SK-N-SH (cell line): ENCODE results near the gene HRH2. TPM values are rescaled to one million over a fixed set of nuclear protein-coding genes. Genes with fewer than 3 reads are reported as not detected.

ENCODE experiments used
- CTCF ChIA-PET: fragments of 300-600, 350-600 bp; formaldehyde crosslinking; extraction: SDS; loops from one replicate; lab custom pipeline; 2021; lab: Yijun Ruan, JAX
- POLR2A ChIA-PET: fragments of 350-600 bp; sonication (Branson Sonifier 250); formaldehyde crosslinking; extraction: SDS; loops from one replicate; lab custom pipeline; 2020; ENCODE audit warnings: antibody characterized with exemption, inconsistent platforms; lab: Yijun Ruan, JAX
- DNase-seq: peaks from one replicate; pipeline ENCODE4 v3.0.0; 2012
- H2AFZ ChIP-seq: fragments of 200-600 bp; sonication (generic); 2 replicates; pipeline ENCODE4 v1.8.1; 2016; ENCODE audit warnings: antibody characterized with exemption, mild to moderate bottlenecking, low read depth
- H3F3A ChIP-seq: fragments of 200-600 bp; sonication (generic); replicated peaks from 2 replicates; pipeline ENCODE3; 2016; ENCODE audit warnings: antibody characterized with exemption, mild to moderate bottlenecking; ENCODE audit not compliant: insufficient read depth
- H3K27ac ChIP-seq, 2 experiments: fragments of 200-500 bp in 1 of 2; fragments of 200-600 bp in 1 of 2; sonication (Bioruptor generic) in 1 of 2; sonication (generic), shearing (Covaris generic) in 1 of 2; 2 replicates each; pipeline versions ENCODE4 v1.5.1 to v1.6.1; 2014 to 2016; ENCODE audit warnings: low read depth in 2 of 2, inconsistent platforms in 1 of 2, low read length in 1 of 2, mild to moderate bottlenecking in 1 of 2, mixed read lengths in 1 of 2
- H3K27me3 ChIP-seq: fragments of 200-600 bp; sonication (generic), shearing (Covaris generic); 2 replicates; pipeline ENCODE4 v1.6.1; 2016; ENCODE audit warnings: mixed run types; ENCODE audit not compliant: insufficient read depth
- H3K36me3 ChIP-seq, 2 experiments: fragments of 200-500 bp in 1 of 2; fragments of 200-600 bp in 1 of 2; sonication (Bioruptor generic) in 1 of 2; sonication (generic) in 1 of 2; replicated peaks in 1 of 2; 2 replicates each; pipeline versions ENCODE3 to v1.5.1; 2014 to 2016; ENCODE audit warnings: low read length in 1 of 2, mild to moderate bottlenecking in 1 of 2; ENCODE audit not compliant: insufficient read depth in 2 of 2, control insufficient read depth in 1 of 2
- H3K4me1 ChIP-seq, 2 experiments: fragments of 200-500 bp in 1 of 2; fragments of 200-600 bp in 1 of 2; sonication (Bioruptor generic) in 1 of 2; sonication (generic), shearing (Covaris generic) in 1 of 2; 2 replicates each; pipeline versions ENCODE4 v1.5.1 to v1.6.1; 2014 to 2016; ENCODE audit warnings: low read depth in 1 of 2, low read length in 1 of 2, mixed run types in 1 of 2; ENCODE audit not compliant: insufficient read depth in 2 of 2, control insufficient read depth in 1 of 2
- H3K4me2 ChIP-seq: fragments of 200-600 bp; sonication (generic), shearing (Covaris generic); 2 replicates; pipeline ENCODE4 v1.6.1; 2017; ENCODE audit warnings: mixed run types
- H3K4me3 ChIP-seq, 2 experiments: fragments of 200-500 bp in 1 of 2; fragments of 200-600 bp in 1 of 2; sonication (Bioruptor generic) in 1 of 2; sonication (generic), shearing (Covaris generic) in 1 of 2; 2 replicates each; pipeline versions ENCODE4 v1.5.1 to v1.8.1; 2014 to 2016; ENCODE audit warnings: low read depth in 2 of 2, inconsistent platforms in 1 of 2, low read length in 1 of 2, mild to moderate bottlenecking in 1 of 2, mixed read lengths in 1 of 2, moderate library complexity in 1 of 2
- H3K79me2 ChIP-seq: fragments of 200-600 bp; sonication (generic); 2 replicates; pipeline ENCODE4 v1.8.1; 2017; ENCODE audit warnings: mild to moderate bottlenecking; ENCODE audit not compliant: insufficient read depth
- H3K9ac ChIP-seq: fragments of 200-600 bp; sonication (generic); 2 replicates; pipeline ENCODE4 v1.6.1; 2017; ENCODE audit warnings: mixed run types
- H3K9me2 ChIP-seq: fragments of 200-600 bp; sonication (generic); 2 replicates; pipeline ENCODE4 v1.6.1; 2017; ENCODE audit warnings: mixed run types
- H3K9me3 ChIP-seq: fragments of 200-600 bp; sonication (generic); 2 replicates; pipeline ENCODE4 v1.6.1; 2017; ENCODE audit warnings: mixed run types, mild to moderate bottlenecking, moderate library complexity
- H4K20me1 ChIP-seq: fragments of 200-600 bp; sonication (generic); 2 replicates; pipeline ENCODE4 v1.6.1; 2017; ENCODE audit warnings: mild to moderate bottlenecking, mixed run types; ENCODE audit not compliant: insufficient read depth
- CHD2 ChIP-seq: fragments of 150-350 bp; IDR thresholded peaks from 2 replicates; pipeline ENCODE4 v1.6.1; 2018; ENCODE audit warnings: low read length; ENCODE audit not compliant: partially characterized antibody
- EP300 ChIP-seq, 2 experiments: IDR thresholded peaks; 2 replicates each; pipeline versions ENCODE4 v1.4.0 to v1.6.1; 2012; ENCODE audit warnings: borderline replicate concordance in 1 of 2, low read depth in 1 of 2, low read length in 1 of 2
- FOSL2 ChIP-seq: IDR thresholded peaks from 2 replicates; pipeline ENCODE4 v1.4.0; 2012; ENCODE audit warnings: low read depth, mild to moderate bottlenecking, moderate library complexity, borderline replicate concordance
- GABPA ChIP-seq: IDR thresholded peaks from 2 replicates; pipeline ENCODE4 v1.4.0; 2012; ENCODE audit warnings: low read depth, mild to moderate bottlenecking
- GATA2 ChIP-seq: sonication (generic); formaldehyde crosslinking; IDR thresholded peaks from 2 replicates; pipeline ENCODE4 v1.5.0; 2020; ENCODE audit warnings: mild to moderate bottlenecking, missing genetic modification reagents
- JUND ChIP-seq: IDR thresholded peaks from 2 replicates; pipeline ENCODE4 v1.4.0; 2012
- MXI1 ChIP-seq: IDR thresholded peaks from 2 replicates; pipeline ENCODE4 v1.6.1; 2012; ENCODE audit warnings: mild to moderate bottlenecking, low read depth, low read length, improper control_type of control experiment
- NRF1 ChIP-seq: IDR thresholded peaks from 2 replicates; pipeline ENCODE4 v1.6.1; 2012; ENCODE audit warnings: low read depth, mild to moderate bottlenecking, low read length
- RAD21 ChIP-seq: IDR thresholded peaks from 2 replicates; pipeline ENCODE4 v1.6.1; 2012; ENCODE audit warnings: mild to moderate bottlenecking, low read length
- RCOR1 ChIP-seq: fragments of 150-350 bp; IDR thresholded peaks from 2 replicates; pipeline ENCODE4 v1.6.1; 2017; ENCODE audit warnings: antibody characterized with exemption, low read length
- RFX5 ChIP-seq: IDR thresholded peaks from 2 replicates; pipeline ENCODE4 v1.6.1; 2012; ENCODE audit warnings: mild to moderate bottlenecking, improper control_type of control experiment, low read length
- SIN3A ChIP-seq: IDR thresholded peaks from 2 replicates; pipeline ENCODE4 v1.6.1; 2012; ENCODE audit warnings: low read depth, mild to moderate bottlenecking, low read length, moderate library complexity, borderline replicate concordance
- SMC3 ChIP-seq: IDR thresholded peaks from 2 replicates; pipeline ENCODE4 v1.6.1; 2012; ENCODE audit warnings: low read depth, low read length, improper control_type of control experiment
- TAF1 ChIP-seq: IDR thresholded peaks from 2 replicates; pipeline ENCODE4 v1.6.1; 2012; ENCODE audit warnings: low read depth, mild to moderate bottlenecking, low read length, moderate library complexity, borderline replicate concordance
- TEAD4 ChIP-seq: IDR thresholded peaks from 2 replicates; pipeline ENCODE4 v1.4.0; 2012; ENCODE audit warnings: mild to moderate bottlenecking, borderline replicate concordance; ENCODE audit not compliant: insufficient read depth
- YY1 ChIP-seq: IDR thresholded peaks from 2 replicates; pipeline ENCODE4 v1.4.0; 2012; ENCODE audit warnings: low read depth, mild to moderate bottlenecking
- WGBS: methylation state at CpG from one replicate; pipeline ENCODE4 v1.1.6; 2017; ENCODE audit warnings: low lambda C conversion rate; 5-methylcytosine and 5-hydroxymethylcytosine counted together
- polyA plus RNA-seq, 3 experiments: library from polyadenylated mRNA; depleted of rRNA; stranded (reverse); fragments of >200 nt; gene quantifications; 2 replicates each; pipeline ENCODE4 v1.2.3, GENCODE V29; 2012
- TF ChIP-seq, protein P1 (sequence below): IDR thresholded peaks from 2 replicates; pipeline ENCODE4 v1.4.0; 2012; ENCODE audit warnings: low read depth, borderline replicate concordance
- TF ChIP-seq, protein P2 (sequence below): IDR thresholded peaks from 2 replicates; pipeline ENCODE4 v1.4.0; 2012; ENCODE audit warnings: low read depth
- TF ChIP-seq, protein P3 (sequence below): fragments of 150-350 bp; IDR thresholded peaks from 2 replicates; pipeline ENCODE4 v1.6.1; 2017; ENCODE audit warnings: antibody characterized with exemption, low read length, low read depth, borderline replicate concordance
- TF ChIP-seq, protein P4 (sequence below): IDR thresholded peaks from 2 replicates; pipeline ENCODE4; 2012

HRH2 gene
- polyA plus RNA-seq, 1 of the 3 experiments (the other 2 are of a cell fraction), result 0.08 TPM

DNA sequence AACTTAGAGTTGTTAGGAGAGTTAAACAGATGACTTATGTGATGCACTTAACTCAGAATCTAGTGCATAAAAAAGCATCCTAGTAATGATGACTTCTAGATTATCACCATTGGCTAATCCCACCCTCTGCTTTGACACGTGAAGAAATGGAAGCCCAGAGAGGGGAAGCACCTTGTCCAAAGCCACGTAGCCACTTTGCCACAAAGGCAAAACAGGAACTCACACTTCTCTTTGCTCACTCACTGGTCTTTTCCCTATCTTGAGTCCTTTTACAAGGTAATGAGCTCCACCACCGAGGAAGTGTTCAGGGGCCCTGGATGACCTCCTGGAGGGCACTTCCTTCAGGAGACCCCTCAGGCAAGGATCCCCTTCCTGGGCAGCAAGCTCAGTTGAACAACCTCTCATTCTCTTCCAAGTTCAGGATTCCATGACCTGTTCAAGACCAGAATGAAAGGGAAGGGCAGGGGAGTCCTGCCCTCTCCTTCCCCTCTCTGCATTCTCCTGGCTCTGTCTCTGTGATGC, 89.7 kb downstream of the HRH2 start:
- ChIA-PET POLR2A (no interaction called here), CTCF (interaction anchor here (0.6 to 7.3 kb wide), 5 partner anchors 11 to 130 kb away, joined by 3 to 60 read pairs (median 3); no protein-coding TSS in a partner anchor)
- Histone ChIP-seq H3K9me2 (no peaks in the 10 kb centered on the region), H3K9me3 (no peaks in the 10 kb centered on the region), H3K4me2 (no peak overlapping the region), H2AFZ (no peak overlapping the region), H3K27ac (no peak overlapping the region), H3K9ac (no peak overlapping the region), H3K79me2 (no peaks in the 10 kb centered on the region), H3F3A (no peaks in the 10 kb centered on the region), H3K36me3 (no peaks in the 10 kb centered on the region), H3K4me3 (no peak overlapping the region), H3K27me3 (no peaks in the 10 kb centered on the region), H4K20me1 (no peaks in the 10 kb centered on the region), H3K4me1 (peaks cover 0 to 8% of the 10 kb centered on the region in 2 experiments; a peak in 1 of 4 replicates)
- no peak for DNase-seq
- WGBS, result 27% methylated on average over 3 of the region's 3 CpGs
- TF ChIP-seq GATA2 (CRISPR knock-in tag) (no peak), RCOR1 (no peak), TEAD4 (no peak), CHD2 (no peak), EP300 (IDR thresholded peaks at IDR 0.05; ENCODE audit: borderline replicate concordance in 1 of 2, low read depth in 1 of 2, low read length in 1 of 2) (no peak)
- TF ChIP-seq, protein P1, sequence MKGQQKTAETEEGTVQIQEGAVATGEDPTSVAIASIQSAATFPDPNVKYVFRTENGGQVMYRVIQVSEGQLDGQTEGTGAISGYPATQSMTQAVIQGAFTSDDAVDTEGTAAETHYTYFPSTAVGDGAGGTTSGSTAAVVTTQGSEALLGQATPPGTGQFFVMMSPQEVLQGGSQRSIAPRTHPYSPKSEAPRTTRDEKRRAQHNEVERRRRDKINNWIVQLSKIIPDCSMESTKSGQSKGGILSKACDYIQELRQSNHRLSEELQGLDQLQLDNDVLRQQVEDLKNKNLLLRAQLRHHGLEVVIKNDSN, result no peak

DNA sequence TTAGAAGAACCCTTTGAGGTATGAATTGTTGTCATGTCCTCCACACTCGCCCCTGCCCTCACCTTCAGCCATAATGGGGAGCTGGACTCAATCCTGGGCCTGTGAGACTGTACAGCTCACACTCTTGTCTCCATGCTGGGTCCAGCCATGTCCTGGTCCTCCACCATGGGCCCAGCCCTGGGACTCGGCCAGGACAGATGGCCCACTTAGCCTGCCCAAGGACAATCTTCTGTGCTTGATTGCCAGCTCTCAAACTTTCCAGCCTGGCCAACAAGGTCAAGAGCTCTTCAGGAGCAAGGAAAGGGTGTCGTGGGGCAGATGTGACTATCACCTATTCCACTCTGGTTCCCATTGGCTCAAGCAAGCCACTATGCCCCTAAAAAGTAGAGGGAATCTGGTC, 90.8 kb downstream of the HRH2 start:
- H3K9ac ChIP-seq, result no peak overlapping the region
- H3K4me2 ChIP-seq, result no peak overlapping the region
- no peak overlapping the region for H3K4me3 ChIP-seq
- no peak for TF ChIP-seq NRF1
- no peak overlapping the region for H3K27ac ChIP-seq
- no peak overlapping the region for H2AFZ ChIP-seq
- 13% methylated on average over 3 of the region's 3 CpGs for WGBS
- no peaks in the 10 kb centered on the region for H3F3A ChIP-seq
- no peaks in the 10 kb centered on the region for H3K36me3 ChIP-seq
- CTCF ChIA-PET, result interaction anchor here (0.6 to 7.3 kb wide), 4 partner anchors 13 to 120 kb away, joined by 3 to 60 read pairs (median 4); no protein-coding TSS in a partner anchor
- no peaks in the 10 kb centered on the region for H3K9me3 ChIP-seq
- no peak for DNase-seq
- H3K79me2 ChIP-seq, result no peaks in the 10 kb centered on the region
- H3K9me2 ChIP-seq, result no peaks in the 10 kb centered on the region
- H3K4me1 ChIP-seq, result peaks cover 0 to 8% of the 10 kb centered on the region in 2 experiments; a peak in 1 of 4 replicates
- no peaks in the 10 kb centered on the region for H3K27me3 ChIP-seq
- POLR2A ChIA-PET, result no interaction called here
- no peaks in the 10 kb centered on the region for H4K20me1 ChIP-seq

DNA sequence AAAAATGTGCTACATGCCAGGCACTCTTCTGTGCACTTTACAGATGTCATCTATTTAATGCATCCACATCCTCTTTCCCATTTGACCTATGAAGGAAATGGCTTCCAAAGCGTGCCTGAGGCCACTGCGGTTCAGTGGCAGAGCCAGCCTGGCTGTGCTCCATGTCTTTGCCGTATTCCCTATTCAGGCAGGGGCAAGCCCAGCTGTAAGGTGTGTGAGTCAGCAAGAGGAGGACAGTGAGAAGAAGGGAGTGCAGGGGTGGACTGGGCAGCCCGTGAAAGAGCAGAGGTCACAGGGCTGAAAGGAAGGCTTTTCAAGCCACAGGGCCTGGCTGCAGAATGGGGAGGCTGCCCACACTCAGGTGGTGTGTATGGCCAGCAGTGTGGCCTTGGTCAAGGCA, 91.7 kb downstream of the HRH2 start:
- ChIA-PET POLR2A (no interaction called here), CTCF (interaction anchor here (1.6 to 7.3 kb wide), 3 partner anchors 14 to 119 kb away, joined by 3 to 60 read pairs (median 6); no protein-coding TSS in a partner anchor)
- Histone ChIP-seq H3K36me3 (no peaks in the 10 kb centered on the region), H3F3A (no peaks in the 10 kb centered on the region), H3K9ac (no peak overlapping the region), H3K27me3 (no peaks in the 10 kb centered on the region), H3K4me1 (peaks cover 0 to 8% of the 10 kb centered on the region in 2 experiments; a peak in 1 of 4 replicates), H3K9me2 (no peaks in the 10 kb centered on the region), H3K27ac (no peak overlapping the region), H4K20me1 (no peaks in the 10 kb centered on the region), H3K9me3 (no peaks in the 10 kb centered on the region), H3K4me3 (no peak overlapping the region), H2AFZ (no peak overlapping the region), H3K4me2 (no peak overlapping the region), H3K79me2 (no peaks in the 10 kb centered on the region)
- DNase-seq, result no peak
- 49% methylated on average over 4 of the region's 4 CpGs for WGBS
- TF ChIP-seq NRF1 (no peak), YY1 (no peak), RFX5 (no peak), SIN3A (no peak), MXI1 (no peak), SMC3 (no peak), JUND (no peak), GABPA (no peak), FOSL2 (no peak), EP300 (IDR thresholded peaks at IDR 0.05; ENCODE audit: borderline replicate concordance in 1 of 2, low read depth in 1 of 2, low read length in 1 of 2) (no peak), RCOR1 (no peak), RAD21 (no peak), TAF1 (no peak)
- TF ChIP-seq, protein P2, sequence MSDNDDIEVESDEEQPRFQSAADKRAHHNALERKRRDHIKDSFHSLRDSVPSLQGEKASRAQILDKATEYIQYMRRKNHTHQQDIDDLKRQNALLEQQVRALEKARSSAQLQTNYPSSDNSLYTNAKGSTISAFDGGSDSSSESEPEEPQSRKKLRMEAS, result no peak
- TF ChIP-seq, protein P3, sequence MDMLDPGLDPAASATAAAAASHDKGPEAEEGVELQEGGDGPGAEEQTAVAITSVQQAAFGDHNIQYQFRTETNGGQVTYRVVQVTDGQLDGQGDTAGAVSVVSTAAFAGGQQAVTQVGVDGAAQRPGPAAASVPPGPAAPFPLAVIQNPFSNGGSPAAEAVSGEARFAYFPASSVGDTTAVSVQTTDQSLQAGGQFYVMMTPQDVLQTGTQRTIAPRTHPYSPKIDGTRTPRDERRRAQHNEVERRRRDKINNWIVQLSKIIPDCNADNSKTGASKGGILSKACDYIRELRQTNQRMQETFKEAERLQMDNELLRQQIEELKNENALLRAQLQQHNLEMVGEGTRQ, result no peak
- TF ChIP-seq, protein P4, sequence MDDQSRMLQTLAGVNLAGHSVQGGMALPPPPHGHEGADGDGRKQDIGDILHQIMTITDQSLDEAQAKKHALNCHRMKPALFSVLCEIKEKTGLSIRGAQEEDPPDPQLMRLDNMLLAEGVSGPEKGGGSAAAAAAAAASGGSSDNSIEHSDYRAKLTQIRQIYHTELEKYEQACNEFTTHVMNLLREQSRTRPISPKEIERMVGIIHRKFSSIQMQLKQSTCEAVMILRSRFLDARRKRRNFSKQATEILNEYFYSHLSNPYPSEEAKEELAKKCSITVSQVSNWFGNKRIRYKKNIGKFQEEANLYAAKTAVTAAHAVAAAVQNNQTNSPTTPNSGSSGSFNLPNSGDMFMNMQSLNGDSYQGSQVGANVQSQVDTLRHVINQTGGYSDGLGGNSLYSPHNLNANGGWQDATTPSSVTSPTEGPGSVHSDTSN, result no peak
